ENCODE measurements around the gene DDX41. TPM values are rescaled to one million over a fixed set of nuclear protein-coding genes. Genes with fewer than 3 reads are reported as not detected.

DDX41 gene
- total RNA-seq, 1 experiment from 2014 or later: 137 TPM

DNA sequence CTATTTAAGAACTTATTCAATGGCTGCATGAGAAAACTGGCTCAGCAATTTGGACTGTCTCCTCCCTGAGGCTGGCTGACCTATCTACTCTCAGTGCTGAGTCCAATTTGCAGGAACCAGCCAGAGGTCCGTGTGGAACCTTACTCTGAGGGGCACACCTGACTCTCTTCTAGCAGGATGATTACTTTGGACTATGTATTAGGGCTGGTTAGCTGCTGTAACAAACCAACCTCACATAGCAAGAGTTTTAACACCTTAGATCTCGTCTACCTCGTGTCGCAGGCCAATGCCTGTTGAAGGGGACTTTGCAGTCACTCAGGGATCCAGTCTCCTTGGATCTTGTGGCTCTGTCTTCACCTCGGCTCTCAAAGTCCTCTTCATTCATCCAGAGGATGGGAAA lies 41.0 kb upstream of the DDX41 start:
- Mint-ChIP-seq H3K36me3 (ENCODE audit: insufficient read depth, unreplicated experiment) (peaks cover 11% of the 10 kb centered on the region), H3K9me3 (ENCODE audit: unreplicated experiment) (no peaks in the 10 kb centered on the region), H3K27me3 (ENCODE audit: insufficient read depth, unreplicated experiment) (no peaks in the 10 kb centered on the region), H3K4me3 (ENCODE audit: unreplicated experiment) (no peak overlapping the region), H3K4me1 (ENCODE audit: low read depth, unreplicated experiment) (peaks cover 7% of the 10 kb centered on the region), H3K27ac (ENCODE audit: unreplicated experiment) (peak overlapping the region; percentile 61)
- CTCF ChIA-PET: interaction anchor here (1.1 kb wide), 1 partner anchor 50 kb away, joined by 3 read pairs; no protein-coding TSS in a partner anchor
- TF ChIP-seq, protein P1, sequence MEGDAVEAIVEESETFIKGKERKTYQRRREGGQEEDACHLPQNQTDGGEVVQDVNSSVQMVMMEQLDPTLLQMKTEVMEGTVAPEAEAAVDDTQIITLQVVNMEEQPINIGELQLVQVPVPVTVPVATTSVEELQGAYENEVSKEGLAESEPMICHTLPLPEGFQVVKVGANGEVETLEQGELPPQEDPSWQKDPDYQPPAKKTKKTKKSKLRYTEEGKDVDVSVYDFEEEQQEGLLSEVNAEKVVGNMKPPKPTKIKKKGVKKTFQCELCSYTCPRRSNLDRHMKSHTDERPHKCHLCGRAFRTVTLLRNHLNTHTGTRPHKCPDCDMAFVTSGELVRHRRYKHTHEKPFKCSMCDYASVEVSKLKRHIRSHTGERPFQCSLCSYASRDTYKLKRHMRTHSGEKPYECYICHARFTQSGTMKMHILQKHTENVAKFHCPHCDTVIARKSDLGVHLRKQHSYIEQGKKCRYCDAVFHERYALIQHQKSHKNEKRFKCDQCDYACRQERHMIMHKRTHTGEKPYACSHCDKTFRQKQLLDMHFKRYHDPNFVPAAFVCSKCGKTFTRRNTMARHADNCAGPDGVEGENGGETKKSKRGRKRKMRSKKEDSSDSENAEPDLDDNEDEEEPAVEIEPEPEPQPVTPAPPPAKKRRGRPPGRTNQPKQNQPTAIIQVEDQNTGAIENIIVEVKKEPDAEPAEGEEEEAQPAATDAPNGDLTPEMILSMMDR (IDR thresholded peaks at IDR 0.05; ENCODE audit: insufficient read depth in 1 of 2, low read depth in 1 of 2, low read length in 1 of 2, severe bottlenecking in 1 of 2, unreplicated experiment in 1 of 2): no peak
- H3K27me3 ChIP-seq (replicated peaks; ENCODE audit: control insufficient read depth, insufficient read depth, low read length): no peaks in the 10 kb centered on the region
- POLR2A ChIA-PET: no interaction called here
- DNase-seq: no peak
- intact Hi-C loops (cut with micrococcal nuclease; ENCODE audit: unreplicated experiment): loop anchor here (1.0 kb wide), 1 partner anchor 31 kb away; no protein-coding TSS in a partner anchor
- no TSS peak for BruUV-seq (replicated peaks)
- H3K36me3 ChIP-seq (ENCODE audit: control insufficient read depth, insufficient read depth, low read length): no peaks in the 10 kb centered on the region; the same call in 1 of the 2 replicates
- no peak overlapping the region for H3K4me3 ChIP-seq (ENCODE audit: low read depth, low read length)
- H3K4me1 ChIP-seq: peaks cover 23% of the 10 kb centered on the region
- no peaks in the 10 kb centered on the region; the same call in 1 of the 2 replicates for H3K9me3 ChIP-seq

DNA sequence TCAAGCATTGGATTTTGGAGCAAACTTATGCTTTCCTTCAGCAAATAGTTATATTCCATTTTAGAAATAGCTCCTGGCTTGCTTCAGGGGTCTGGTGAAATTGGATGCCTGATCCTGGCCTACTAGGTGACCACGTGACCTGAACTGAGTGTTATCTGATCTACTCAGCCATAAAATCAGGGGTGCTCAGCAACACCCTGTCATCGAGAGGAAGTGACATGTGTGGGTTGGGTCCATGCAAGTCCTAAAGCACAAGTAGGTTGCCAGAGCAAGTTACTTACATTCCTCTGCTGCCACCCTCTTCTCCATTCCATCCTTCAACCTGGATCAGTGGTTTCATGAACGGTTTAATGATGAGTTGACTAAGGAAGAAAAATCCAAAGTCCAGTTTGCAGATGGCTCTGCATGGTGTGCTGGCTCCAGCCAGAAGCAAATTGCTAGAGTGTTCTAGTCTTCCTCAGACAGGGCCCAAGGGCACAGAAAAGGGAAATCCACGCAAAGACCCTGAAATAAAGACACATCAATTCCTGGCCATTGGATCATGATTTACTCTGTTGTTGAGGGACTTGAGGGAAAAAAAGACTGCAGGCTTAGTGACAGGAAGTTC lies 40.4 kb upstream of the DDX41 start:
- Histone ChIP-seq H3K4me1 (peaks cover 23% of the 10 kb centered on the region), H3K4me3 (ENCODE audit: low read depth, low read length) (no peak overlapping the region), H3K27me3 (replicated peaks; ENCODE audit: control insufficient read depth, insufficient read depth, low read length) (no peaks in the 10 kb centered on the region), H3K9me3 (no peaks in the 10 kb centered on the region; the same call in 1 of the 2 replicates), H3K36me3 (ENCODE audit: control insufficient read depth, insufficient read depth, low read length) (no peaks in the 10 kb centered on the region; the same call in 1 of the 2 replicates)
- ChIA-PET POLR2A (no interaction called here), CTCF (interaction anchor here (1.1 kb wide), 1 partner anchor 50 kb away, joined by 3 read pairs; no protein-coding TSS in a partner anchor)
- no peaks in the 10 kb centered on the region for H3K27me3 Mint-ChIP-seq (ENCODE audit: insufficient read depth, unreplicated experiment)
- intact Hi-C loops (cut with micrococcal nuclease; ENCODE audit: unreplicated experiment): loop anchor here (1.0 kb wide), 1 partner anchor 31 kb away; no protein-coding TSS in a partner anchor
- H3K36me3 Mint-ChIP-seq (ENCODE audit: insufficient read depth, unreplicated experiment): peaks cover 15% of the 10 kb centered on the region
- TF ChIP-seq, protein P1 (IDR thresholded peaks at IDR 0.05; ENCODE audit: insufficient read depth in 1 of 2, low read depth in 1 of 2, low read length in 1 of 2, severe bottlenecking in 1 of 2, unreplicated experiment in 1 of 2): no peak
- peak; percentile 43 to 82 for DNase-seq
- H3K9me3 Mint-ChIP-seq (ENCODE audit: unreplicated experiment): no peaks in the 10 kb centered on the region
- peaks cover 9% of the 10 kb centered on the region for H3K4me1 Mint-ChIP-seq (ENCODE audit: low read depth, unreplicated experiment)
- H3K27ac Mint-ChIP-seq (ENCODE audit: unreplicated experiment): peak overlapping the region; percentile 61
- BruUV-seq (replicated peaks): no TSS peak
- H3K4me3 Mint-ChIP-seq (ENCODE audit: unreplicated experiment): no peak overlapping the region

DNA sequence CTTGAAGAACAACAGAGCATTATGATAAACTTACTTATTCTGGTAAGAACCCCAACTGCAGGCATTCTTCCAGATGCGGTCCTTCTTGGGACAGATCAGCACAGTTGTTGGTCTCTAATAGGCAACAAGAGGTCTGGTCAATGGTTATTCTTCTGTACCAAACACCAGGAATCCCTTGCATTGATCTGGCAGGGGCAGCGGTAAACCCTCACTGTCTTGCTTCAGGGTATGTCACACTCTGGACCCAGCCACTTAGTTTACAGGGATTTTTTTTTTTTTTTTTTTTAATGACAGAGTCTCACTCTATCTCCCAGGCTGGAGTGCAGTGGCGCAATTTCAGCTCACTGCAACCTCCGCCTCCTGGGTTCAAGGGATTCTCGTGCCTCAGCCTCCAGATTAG lies 38.9 kb upstream of the DDX41 start:
- Histone ChIP-seq H3K4me3 (ENCODE audit: low read depth, low read length) (no peak overlapping the region), H3K36me3 (ENCODE audit: control insufficient read depth, insufficient read depth, low read length) (no peaks in the 10 kb centered on the region; the same call in 1 of the 2 replicates), H3K27me3 (replicated peaks; ENCODE audit: control insufficient read depth, insufficient read depth, low read length) (no peaks in the 10 kb centered on the region), H3K4me1 (peaks cover 23% of the 10 kb centered on the region), H3K9me3 (no peaks in the 10 kb centered on the region; the same call in 1 of the 2 replicates)
- Mint-ChIP-seq H3K27me3 (ENCODE audit: insufficient read depth, unreplicated experiment) (no peaks in the 10 kb centered on the region), H3K4me3 (ENCODE audit: unreplicated experiment) (no peak overlapping the region), H3K36me3 (ENCODE audit: insufficient read depth, unreplicated experiment) (peaks cover 19% of the 10 kb centered on the region), H3K4me1 (ENCODE audit: low read depth, unreplicated experiment) (peaks cover 9% of the 10 kb centered on the region), H3K27ac (ENCODE audit: unreplicated experiment) (no peak overlapping the region), H3K9me3 (ENCODE audit: unreplicated experiment) (no peaks in the 10 kb centered on the region)
- TF ChIP-seq, protein P1 (IDR thresholded peaks at IDR 0.05; ENCODE audit: insufficient read depth in 1 of 2, low read depth in 1 of 2, low read length in 1 of 2, severe bottlenecking in 1 of 2, unreplicated experiment in 1 of 2): no peak
- ChIA-PET CTCF (no interaction called here), POLR2A (no interaction called here)
- BruUV-seq (replicated peaks): no TSS peak
- no peak for DNase-seq
- intact Hi-C loops (cut with micrococcal nuclease; ENCODE audit: unreplicated experiment): no loop called here

Measured in Caco-2 (cell line).